Measurements from ENCODE around the gene NUDCD3.

The NUDCD3 gene

DNA sequence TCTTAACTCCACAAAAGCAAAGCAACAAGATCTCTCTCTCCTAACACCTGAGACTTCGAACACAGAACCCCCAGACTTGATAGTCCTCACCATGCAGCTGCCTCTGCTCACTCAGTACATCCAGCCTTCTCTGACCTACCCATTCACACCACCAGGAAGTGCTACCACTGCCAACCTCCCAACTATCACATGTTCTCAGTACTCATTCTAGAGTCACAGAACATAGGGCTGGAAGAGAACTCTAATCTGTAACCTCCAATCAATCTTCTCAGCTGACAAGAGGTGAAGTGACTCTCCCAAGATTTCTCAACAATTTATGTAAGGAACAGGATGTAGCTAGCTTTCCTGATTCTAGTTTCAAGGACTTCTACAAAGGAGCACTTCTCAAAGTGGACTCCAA lies 3.8 kb downstream of the NUDCD3 start:
- DNase-seq: no peak
- in situ Hi-C loops (cut with MboI; ENCODE audit: low pct_unique_long_range_greater_than_20kb, low sequenced_read_pairs): loop anchor here (25.0 kb wide), 1 partner anchor 249 kb away; no protein-coding TSS in a partner anchor

DNA sequence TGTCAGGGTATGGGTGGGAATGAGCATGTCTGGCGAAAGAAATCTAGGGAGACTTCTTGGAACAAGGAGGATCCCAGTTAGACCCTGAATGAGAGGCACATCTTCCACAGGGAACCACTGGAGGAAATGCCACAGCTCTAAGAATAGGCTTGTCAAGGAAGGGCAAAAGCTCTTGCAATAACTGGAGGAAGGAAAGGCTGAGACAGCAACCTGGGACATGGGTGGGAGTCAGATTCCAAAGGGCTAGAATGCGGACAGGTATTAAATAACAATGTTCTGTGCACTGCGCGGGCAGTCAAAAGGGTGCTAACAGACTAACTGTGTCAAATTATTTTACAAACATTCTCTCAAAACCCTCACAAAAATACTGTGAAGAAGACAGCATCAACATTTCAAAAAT lies 4.5 kb downstream of the NUDCD3 start:
- DNase-seq: no peak
- in situ Hi-C loops (cut with MboI; ENCODE audit: low pct_unique_long_range_greater_than_20kb, low sequenced_read_pairs): loop anchor here (25.0 kb wide), 1 partner anchor 249 kb away; no protein-coding TSS in a partner anchor

DNA sequence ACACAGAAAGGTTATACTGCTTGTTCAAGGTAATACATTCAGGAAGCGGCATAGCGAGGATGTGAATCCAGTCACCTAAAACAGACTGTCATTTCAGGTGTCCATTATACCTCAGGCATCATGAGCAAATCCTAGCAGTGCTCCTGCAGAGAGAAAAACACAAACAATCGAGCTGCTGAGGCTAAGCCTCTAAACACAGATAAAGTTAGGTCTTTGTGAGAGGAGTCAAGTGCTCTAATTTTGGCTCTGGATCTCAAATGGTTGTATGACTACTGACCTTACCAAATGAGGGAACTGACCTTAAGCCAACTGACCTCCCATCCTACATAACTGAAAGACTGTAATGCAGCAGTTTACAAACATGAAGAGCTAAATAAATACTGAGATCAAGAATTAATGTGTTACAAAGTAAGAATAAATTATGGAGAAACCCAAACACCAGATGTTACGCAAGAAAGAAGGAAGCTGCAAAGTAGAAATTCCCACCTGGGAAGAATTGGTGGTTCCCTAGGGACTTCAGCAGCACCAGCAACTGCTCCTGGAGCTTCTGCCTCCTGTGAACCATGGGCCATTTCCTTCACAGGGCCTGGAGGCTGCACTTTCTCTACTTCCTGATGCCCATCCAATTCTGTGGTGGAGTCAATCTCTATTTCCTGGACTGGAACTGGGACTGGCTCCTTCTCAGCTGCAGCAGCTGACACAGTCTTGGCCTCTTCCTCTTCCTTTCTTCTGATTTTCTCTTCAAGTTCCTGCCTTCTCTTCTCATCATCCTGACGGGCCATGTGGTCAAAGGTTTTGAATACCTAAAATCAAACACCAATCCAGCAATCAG lies 5.8 kb downstream of the NUDCD3 start:
- in situ Hi-C loops (cut with MboI; ENCODE audit: low pct_unique_long_range_greater_than_20kb, low sequenced_read_pairs): loop anchor here (25.0 kb wide), 1 partner anchor 247 kb away; no protein-coding TSS in a partner anchor
- no peak for DNase-seq

DNA sequence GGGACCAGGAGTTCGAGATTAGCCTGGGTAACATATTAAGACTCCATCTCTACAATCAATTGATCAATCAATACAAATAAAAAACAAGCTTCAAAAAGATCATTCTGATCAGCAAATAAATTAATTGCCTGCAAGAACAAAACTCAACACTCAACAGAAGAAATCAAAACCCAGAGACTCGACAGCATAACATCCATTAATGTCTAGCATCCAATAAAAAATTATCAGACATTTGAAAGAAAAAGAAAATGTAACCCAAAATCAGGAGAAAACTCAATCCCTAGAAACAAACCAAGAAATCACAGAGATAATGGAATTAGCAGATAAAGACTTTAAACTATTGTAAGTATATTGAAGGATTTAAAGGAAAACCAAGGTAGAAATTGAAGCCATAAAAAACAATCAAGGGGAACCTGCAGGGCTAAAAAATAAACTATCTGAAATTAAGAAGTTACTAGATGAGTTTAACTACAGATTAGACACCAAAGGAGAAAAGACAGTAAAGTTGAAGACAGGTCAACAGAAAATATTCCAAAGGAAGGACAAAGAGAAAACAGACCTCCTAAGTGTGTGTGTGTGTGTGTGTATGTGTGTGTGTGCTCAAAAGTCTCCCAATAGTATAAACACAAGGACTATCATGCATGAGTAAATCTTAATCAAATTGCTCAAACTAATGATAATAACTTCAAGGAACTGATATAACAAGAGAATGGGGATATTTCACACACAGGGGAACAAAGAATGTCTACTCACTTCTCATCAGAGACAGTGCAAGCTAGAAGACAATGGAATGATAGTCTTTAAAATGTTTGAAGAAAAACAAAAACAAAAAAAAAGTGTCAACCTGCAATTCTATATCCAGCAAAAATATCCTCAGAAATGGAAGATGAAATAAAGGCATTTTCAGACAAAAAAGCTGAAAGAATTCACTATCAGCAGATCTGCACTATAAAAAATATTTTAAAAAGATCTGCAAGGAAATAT lies 7.7 kb downstream of the NUDCD3 start:
- in situ Hi-C loops (cut with MboI; ENCODE audit: low pct_unique_long_range_greater_than_20kb, low sequenced_read_pairs): loop anchor here (25.0 kb wide), 1 partner anchor 245 kb away; no protein-coding TSS in a partner anchor
- no peak for DNase-seq

DNA sequence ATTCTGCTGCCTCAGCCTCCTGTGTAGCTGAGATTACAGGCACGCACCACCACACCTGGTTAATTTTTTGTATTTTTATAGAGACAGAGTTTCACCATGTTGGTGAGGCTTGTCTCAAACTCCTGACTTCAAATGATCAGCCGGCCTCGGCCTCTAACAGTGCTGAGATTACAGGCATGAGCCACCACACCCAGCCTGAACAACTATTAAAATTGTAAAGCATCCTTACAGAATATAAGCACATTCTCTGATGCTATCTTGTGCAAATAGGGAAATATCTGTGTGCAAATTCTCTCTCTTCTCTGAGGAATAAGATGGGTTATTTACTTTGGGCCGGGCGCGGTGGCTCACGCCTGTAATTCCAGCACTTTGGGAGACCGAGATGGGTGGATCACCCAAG lies 12.5 kb downstream of the NUDCD3 start:
- in situ Hi-C loops (cut with MboI; ENCODE audit: low pct_unique_long_range_greater_than_20kb, low sequenced_read_pairs): loop anchor here (25.0 kb wide), 1 partner anchor 241 kb away; no protein-coding TSS in a partner anchor
- DNase-seq: no peak

DNA sequence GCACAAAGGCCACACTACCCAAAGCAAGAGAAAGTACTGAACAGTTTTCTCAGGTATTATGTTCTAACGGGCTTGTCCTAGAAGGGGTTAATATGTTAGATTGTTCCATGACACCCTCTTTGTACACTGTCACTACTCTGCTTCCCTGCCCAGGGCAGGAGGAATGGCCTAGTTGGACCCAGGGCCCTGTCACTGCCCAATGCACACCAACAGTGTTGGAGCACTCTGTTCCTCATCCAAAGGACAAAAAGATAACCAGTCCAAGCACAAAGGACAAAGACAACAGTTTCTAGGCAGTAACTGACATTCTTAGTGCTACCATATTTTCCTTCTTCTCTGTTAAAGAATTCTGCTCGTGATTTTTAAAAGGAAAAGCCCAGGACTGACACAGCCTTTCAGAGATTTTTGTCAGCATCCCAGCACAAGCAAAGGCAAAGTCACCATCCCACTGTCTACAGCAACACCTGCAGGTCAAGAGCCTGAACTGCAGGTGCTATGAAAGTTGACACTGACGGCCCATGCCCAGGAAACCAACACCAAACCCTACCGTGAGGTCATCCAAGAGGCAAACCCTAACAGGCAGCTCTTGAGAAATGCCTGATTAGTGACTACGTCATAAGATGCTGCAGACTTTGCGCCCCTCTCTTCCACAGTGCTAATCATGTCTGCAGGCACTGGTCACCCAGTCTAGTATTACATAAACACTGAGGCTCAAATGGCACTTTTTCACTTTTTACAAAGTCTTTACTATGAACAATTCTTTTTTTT lies 13.2 kb downstream of the NUDCD3 start:
- in situ Hi-C loops (cut with MboI; ENCODE audit: low pct_unique_long_range_greater_than_20kb, low sequenced_read_pairs): loop anchor here (25.0 kb wide), 1 partner anchor 240 kb away; no protein-coding TSS in a partner anchor
- peak; percentile 82 for DNase-seq

DNA sequence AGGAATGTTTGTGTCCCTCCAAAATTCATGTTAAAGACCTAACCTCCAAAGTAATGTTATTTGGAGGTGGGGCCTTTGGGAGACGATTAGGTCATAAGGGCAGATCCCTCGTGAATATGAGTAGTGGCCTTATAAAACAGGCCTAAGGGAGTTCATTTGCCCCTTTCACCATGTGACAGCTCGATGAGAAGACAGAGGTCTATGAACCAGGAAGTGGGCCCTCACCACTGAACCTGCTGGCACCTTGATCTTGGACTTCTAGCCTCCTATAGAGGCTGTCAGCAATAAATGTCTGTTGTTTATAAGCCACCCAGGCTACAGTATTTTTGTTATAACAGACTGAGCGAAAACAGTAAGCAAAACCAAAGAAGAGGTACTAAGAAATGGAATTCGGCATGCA lies 14.1 kb downstream of the NUDCD3 start:
- DNase-seq: no peak
- in situ Hi-C loops (cut with MboI; ENCODE audit: low pct_unique_long_range_greater_than_20kb, low sequenced_read_pairs): loop anchor here (25.0 kb wide), 1 partner anchor 239 kb away; no protein-coding TSS in a partner anchor

DNA sequence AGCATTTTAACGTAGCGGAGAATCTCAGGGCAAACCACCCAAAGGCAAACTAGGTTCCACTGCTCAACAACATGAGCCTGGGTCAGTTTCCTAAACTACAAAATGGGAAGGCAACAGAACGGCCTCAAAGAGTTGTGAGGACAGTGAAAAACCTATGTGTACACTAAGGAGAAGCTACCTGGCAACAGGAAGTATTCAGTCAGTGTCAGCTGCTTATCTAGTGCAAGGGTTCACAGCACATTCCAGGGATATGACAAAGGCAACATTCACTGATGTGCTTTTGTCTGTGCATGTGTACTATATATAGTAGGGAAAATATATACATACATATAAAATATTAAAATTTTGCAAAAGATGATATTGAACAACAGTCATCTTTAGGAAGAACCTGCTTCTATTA lies 17.2 kb downstream of the NUDCD3 start:
- DNase-seq: no peak
- in situ Hi-C loops (cut with MboI; ENCODE audit: low pct_unique_long_range_greater_than_20kb, low sequenced_read_pairs): no loop called here

DNA sequence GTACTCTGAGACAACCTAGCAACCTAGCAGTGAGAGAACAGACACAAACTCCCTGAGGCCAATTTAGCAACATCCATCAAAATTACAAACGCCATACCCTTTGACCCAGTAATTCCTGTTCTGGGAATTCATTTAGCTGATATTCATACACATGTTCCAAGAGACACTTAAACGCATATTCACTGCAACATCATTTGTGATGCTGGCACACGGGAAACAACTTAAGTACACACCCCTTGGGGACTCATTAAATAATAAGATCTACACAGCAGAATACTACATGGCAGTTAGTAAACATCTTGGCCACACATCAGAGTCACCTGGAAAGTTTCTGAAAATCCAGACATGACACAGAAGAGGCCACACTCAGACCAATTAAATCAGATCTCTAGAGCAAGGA lies 17.6 kb downstream of the NUDCD3 start:
- DNase-seq: no peak
- in situ Hi-C loops (cut with MboI; ENCODE audit: low pct_unique_long_range_greater_than_20kb, low sequenced_read_pairs): no loop called here

DNA sequence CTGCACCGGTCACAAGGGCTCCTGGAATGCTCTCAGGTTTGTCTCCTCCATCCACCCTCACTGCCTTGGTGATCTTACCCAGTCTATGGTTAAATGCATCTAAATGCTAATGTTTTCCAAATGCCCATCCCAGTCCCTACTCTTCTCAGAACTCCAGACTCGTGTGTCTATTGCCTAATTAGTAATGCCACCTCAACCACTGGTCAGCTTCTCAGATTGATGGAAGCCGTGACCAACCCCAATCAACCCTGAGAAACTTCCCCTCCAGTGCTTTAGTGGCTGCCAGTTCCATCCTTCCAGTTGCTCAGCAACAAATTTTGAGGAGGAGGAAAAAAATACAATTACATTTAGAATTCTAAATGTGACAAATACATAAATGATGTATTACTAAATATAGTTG lies 18.6 kb downstream of the NUDCD3 start:
- no peak for DNase-seq
- in situ Hi-C loops (cut with MboI; ENCODE audit: low pct_unique_long_range_greater_than_20kb, low sequenced_read_pairs): no loop called here

DNA sequence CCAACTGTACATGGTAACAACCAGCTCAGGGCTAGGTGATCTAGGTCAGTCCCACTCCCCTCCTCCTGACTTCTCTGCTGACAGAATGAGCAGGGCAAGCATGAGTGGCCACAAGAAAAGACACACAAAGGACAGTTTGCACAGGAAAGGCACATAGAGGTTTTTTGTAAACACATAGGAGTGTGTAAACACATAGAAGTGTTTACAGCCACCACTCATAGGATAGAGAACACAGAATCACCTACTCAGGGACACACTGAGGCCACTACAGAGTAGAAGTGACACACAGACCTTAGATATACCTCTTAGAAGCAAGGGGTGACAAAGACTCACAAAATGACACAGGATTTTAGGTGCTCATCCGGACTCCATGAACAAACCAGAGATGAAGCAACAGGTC lies 19.0 kb downstream of the NUDCD3 start:
- in situ Hi-C loops (cut with MboI; ENCODE audit: low pct_unique_long_range_greater_than_20kb, low sequenced_read_pairs): no loop called here

DNA sequence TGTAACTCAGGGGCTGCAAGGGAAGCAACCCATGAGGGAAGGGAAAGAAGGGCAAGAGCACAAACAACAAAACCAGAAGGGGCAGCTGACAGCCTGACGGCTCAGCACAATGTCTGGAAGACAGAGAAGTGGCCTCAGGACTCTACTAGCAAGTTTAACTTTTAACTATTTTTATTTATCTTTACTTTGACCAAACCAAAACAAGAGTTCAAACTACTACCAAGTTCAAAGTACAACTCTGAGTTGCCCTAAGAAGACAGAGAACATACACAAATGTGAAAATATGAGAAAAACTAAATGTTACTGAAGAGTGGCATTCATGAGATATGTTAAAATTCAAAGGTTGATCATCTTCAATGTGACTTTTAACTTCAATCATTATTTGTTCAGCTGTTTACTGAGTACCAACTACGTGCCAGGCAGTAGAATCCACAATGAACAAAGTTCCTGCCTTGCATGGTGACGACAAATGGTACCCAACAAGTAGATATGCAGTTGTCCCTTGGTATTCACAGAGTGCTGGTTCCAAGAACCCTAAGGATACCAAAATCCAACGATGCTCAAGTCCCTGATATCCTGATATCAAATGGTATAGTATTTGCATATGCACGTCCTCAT lies 19.7 kb downstream of the NUDCD3 start:
- in situ Hi-C loops (cut with MboI; ENCODE audit: low pct_unique_long_range_greater_than_20kb, low sequenced_read_pairs): no loop called here

More for the DNA sequence above, 19.0 kb downstream of the NUDCD3 start:
- no peak for DNase-seq

DNA sequence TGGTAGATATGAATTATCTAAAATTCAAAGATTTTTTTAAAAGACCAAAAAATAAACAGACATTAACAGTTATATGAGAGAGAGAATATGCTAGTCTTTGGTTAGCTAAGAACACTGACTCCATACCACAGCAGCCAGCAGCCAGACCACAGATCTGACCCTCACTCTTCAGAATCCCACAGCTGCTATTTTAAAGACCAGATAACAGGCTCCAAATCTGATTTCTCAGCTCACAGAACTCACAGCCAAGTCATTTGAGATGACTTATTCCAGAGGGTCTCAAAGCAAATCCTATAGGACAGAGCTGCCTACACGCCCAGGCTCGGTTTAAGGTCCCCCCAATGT lies 20.4 kb downstream of the NUDCD3 start:
- in situ Hi-C loops (cut with MboI; ENCODE audit: low pct_unique_long_range_greater_than_20kb, low sequenced_read_pairs): no loop called here
- DNase-seq: no peak

More for the DNA sequence above, 19.7 kb downstream of the NUDCD3 start:
- DNase-seq: no peak

DNA sequence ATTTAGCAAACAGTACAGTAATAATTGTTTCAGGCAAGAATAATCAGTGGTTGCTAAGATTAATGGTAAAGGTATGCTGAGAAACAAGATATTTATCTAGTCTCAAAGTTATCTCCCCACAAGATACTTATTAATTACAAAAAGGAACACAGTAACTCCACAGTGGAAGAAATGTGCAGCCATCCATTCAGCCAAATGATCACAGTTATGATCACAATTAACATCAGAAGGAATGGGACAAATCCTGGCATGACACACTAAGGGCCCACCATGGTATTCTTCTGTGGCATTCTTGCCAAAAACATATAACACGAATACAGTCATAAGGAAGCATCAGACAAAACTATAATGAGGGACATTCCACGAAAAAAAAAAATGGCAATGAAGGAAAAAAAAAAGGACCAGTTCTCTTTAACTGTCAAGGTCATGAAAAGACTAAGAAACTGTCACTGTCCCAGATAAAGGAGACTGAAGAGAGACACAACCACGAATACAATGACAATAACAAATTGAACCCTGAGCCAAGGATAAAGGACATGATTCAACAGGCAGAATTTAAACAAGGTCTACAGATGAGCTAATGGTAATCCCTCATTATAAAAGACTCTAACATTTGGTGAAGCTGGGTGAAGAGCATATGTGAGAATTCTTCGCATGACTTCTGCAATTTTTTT lies 20.9 kb downstream of the NUDCD3 start:
- DNase-seq: no peak
- in situ Hi-C loops (cut with MboI; ENCODE audit: low pct_unique_long_range_greater_than_20kb, low sequenced_read_pairs): no loop called here

DNA sequence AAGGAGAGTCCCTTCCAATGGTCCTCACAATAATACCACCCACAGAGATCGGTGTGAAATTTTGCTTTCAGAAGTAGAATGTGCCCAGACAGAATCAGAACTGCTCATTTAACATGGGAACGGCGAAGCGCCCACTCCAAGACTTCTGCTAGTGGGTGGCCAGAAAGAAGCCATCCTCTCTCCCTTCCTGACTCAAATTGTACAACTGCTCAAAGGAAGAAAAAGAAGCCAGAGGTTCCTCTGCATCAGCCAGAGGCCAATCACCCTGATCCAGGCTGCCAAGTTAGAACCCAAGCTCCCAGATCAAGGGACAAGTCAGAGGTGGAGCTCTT lies 23.3 kb downstream of the NUDCD3 start:
- in situ Hi-C loops (cut with MboI; ENCODE audit: low pct_unique_long_range_greater_than_20kb, low sequenced_read_pairs): no loop called here

DNA sequence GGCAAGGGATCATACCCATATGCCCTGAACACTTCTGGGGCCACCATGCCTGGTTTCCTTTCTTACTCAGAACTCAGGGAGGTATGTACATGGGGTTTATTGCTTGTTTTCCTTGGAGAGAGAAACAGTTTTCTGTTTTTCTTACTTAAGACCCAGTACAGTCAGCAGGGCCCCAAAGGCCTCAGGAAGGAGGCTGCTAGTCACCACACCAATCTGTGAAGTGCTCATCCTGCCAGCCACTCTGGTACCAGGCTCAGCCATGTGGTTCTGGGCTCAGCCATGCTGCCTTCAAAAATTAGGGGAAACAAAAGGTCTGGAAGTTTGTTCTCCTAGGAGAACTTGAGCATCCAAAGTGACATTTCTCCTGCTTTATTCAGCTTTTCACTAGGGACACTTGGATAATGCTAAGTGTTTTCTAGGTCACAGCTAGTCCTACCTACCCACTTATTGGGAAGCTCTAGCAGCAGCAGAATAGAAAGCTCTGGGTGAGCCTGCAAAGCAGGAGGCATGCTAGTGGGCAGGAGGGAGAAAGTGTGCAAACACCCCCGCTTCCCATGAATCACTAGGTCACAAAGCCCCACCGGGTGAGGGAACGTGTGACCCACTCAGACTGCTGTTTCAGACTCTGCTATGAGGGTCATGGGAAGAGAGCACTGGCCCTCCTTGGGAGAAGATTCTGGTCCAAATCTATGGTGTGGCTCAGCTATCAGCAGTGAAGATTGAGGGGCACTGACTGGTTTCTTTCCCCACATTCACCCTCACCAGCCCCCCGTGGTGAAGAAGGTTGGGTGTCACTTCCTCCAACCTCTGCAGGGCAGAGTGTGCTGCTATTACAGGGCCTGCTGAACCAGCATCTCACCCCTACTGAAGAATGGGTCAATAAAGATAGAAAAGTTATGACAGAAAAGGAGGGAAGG lies 23.9 kb downstream of the NUDCD3 start:
- in situ Hi-C loops (cut with MboI; ENCODE audit: low pct_unique_long_range_greater_than_20kb, low sequenced_read_pairs): no loop called here
- no peak for DNase-seq

More for the DNA sequence above, 23.3 kb downstream of the NUDCD3 start:
- no peak for DNase-seq

DNA sequence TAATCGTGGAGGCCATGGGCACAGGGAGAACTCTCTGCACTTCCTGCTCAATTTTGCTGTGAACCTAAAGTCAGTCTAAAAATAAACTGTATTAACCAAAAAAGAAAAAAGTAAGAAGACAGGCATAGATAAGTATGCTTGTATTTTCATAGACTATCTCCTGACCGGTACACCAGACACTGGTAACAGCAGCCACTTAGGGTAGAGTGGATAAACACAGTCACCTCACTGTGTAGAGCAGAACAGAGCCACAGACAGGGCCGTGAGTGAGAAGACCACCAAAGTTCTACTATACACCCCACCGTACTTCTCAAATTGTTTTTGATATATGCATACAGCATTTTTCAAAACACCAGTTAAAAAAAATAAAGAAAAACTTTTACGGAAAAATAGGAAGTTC lies 25.0 kb downstream of the NUDCD3 start:
- no peak for DNase-seq
- in situ Hi-C loops (cut with MboI; ENCODE audit: low pct_unique_long_range_greater_than_20kb, low sequenced_read_pairs): no loop called here

All from KBM-7 (cell line).